Prostate gland (tissue), 2 donors: ENCODE measurements around the gene AIPL1. TPM values are rescaled to one million over a fixed set of nuclear protein-coding genes. Genes with fewer than 3 reads are reported as not detected.

Experiments used
- DNase-seq: peaks from one replicate; pipeline ENCODE4 v3.0.0-alpha.2; 2019; ENCODE audit warnings: low spot score
- H3K27ac ChIP-seq, 2 donors: fragments of 200-600 bp; sonication (generic); 2 replicates each; pipeline ENCODE4 v1.5.1; 2017 to 2019
- H3K27me3 ChIP-seq: fragments of 200-600 bp; sonication (generic); replicated peaks from 2 replicates; pipeline ENCODE4 v1.5.1; 2019; ENCODE audit not compliant: insufficient read depth
- H3K36me3 ChIP-seq, 2 donors: fragments of 200-600 bp; sonication (generic); 1 replicate in 1 of 2; 2 replicates in 1 of 2; pipeline versions ENCODE4 v1.5.1 to v1.8.1; 2017 to 2019
- H3K4me1 ChIP-seq: fragments of 200-600 bp; sonication (generic); replicated peaks from 2 replicates; pipeline ENCODE4 v1.5.1; 2019
- H3K4me3 ChIP-seq, 2 donors: fragments of 200-600 bp; sonication (generic); 2 replicates each; pipeline ENCODE4 v1.5.1; 2017 to 2019
- H3K9me3 ChIP-seq: fragments of 200-600 bp; sonication (generic); 2 replicates; pipeline ENCODE4 v1.5.1; 2017
- CTCF ChIP-seq, 4 experiments: fragments of 200-600 bp in 2 of 4; fragments of 450-650 bp in 2 of 4; sonication (generic) in 2 of 4; IDR thresholded peaks; 1 replicate in 3 of 4; 2 replicates in 1 of 4; pipeline ENCODE4 v1.5.1; 2016 to 2019; ENCODE audit warnings: antibody characterized with exemption in 4 of 4, mild to moderate bottlenecking in 2 of 4, moderate library complexity in 2 of 4
- POLR2A ChIP-seq: fragments of 450-650 bp; IDR thresholded peaks from one replicate; pipeline ENCODE4 v1.6.1; 2016; ENCODE audit warnings: antibody characterized with exemption, mild to moderate bottlenecking
- POLR2AphosphoS5 ChIP-seq: sonication (generic); formaldehyde crosslinking; IDR thresholded peaks from one replicate; pipeline ENCODE4 v1.6.1; 2017; ENCODE audit warnings: antibody characterized with exemption
- WGBS: methylation state at CpG from one replicate; pipeline ENCODE4 v1.1.5; 2018; 5-methylcytosine and 5-hydroxymethylcytosine counted together
- intact Hi-C: fragments of 100-400 bp; cut with DNase I; formaldehyde crosslinking; loops from one replicate; pipeline ENCODE4 v1.14.2; 2022
- total RNA-seq, 2 donors: library from RNA; depleted of rRNA; stranded (reverse); fragments of >200 nt; gene quantifications; one replicate each; pipeline ENCODE4 v1.1.0, GENCODE V29; 2016

Gene AIPL1
- total RNA-seq, 2 donors from 2014 or later = not detected

DNA sequence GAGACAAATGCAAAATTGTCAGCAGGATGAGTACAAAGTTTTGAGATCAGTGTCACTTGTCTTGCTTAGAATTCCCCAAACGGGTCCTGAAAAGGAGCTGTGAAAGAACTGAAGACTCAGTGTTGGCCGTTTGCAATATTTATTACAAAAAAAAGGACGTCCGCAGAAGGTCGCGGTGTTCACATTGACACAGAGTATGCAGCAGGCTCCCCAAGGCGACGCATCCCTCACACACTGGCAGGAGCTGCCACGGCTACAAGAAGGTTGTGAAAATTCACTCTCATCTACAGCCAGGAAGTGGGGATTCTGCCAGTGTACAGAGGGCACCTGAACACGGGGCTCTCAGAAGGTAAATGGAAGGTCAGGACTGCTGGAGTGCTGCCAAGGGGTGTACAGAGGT is 26.2 kb downstream of the AIPL1 start:
- 46% methylated on average over 10 of the region's 10 CpGs for WGBS
- no peaks in the 10 kb centered on the region for H3K27me3 ChIP-seq
- no peak for DNase-seq
- no peaks in the 10 kb centered on the region for H3K4me1 ChIP-seq
- no peaks in the 10 kb centered on the region for H3K9me3 ChIP-seq
- intact Hi-C loops = no loop called here
- H3K36me3 ChIP-seq = no peaks in the 10 kb centered on the region
- H3K27ac ChIP-seq = no peak overlapping the region
- no peak overlapping the region for H3K4me3 ChIP-seq
- TF ChIP-seq POLR2AphosphoS5 = no peak
- TF ChIP-seq CTCF (IDR thresholded peaks at IDR 0.05) = no peak
- no peak for TF ChIP-seq POLR2A

- no peak overlapping the region for H3K27ac ChIP-seq
- H3K4me1 ChIP-seq = no peaks in the 10 kb centered on the region
- H3K4me3 ChIP-seq = no peak overlapping the region
- 80% methylated on average over 6 of the region's 6 CpGs for WGBS
- intact Hi-C loops = no loop called here
- H3K9me3 ChIP-seq = no peaks in the 10 kb centered on the region
- H3K36me3 ChIP-seq = no peaks in the 10 kb centered on the region
- TF ChIP-seq POLR2A (no peak), CTCF (IDR thresholded peaks at IDR 0.05) (no peak), POLR2AphosphoS5 (no peak)
- DNase-seq = no peak
- H3K27me3 ChIP-seq = no peaks in the 10 kb centered on the region
These were observed 26.6 kb downstream of the AIPL1 start for GRCh38 chr17:6408276-6408675.

GRCh38 chr17:6402258-6402657 is 32.7 kb downstream of the AIPL1 start:
- Histone ChIP-seq H3K9me3 (no peaks in the 10 kb centered on the region), H3K36me3 (no peaks in the 10 kb centered on the region), H3K27ac (no peak overlapping the region), H3K4me1 (no peaks in the 10 kb centered on the region), H3K27me3 (no peaks in the 10 kb centered on the region), H3K4me3 (no peak overlapping the region)
- WGBS = 44% methylated on average over 6 of the region's 6 CpGs
- TF ChIP-seq POLR2AphosphoS5 (no peak), CTCF (IDR thresholded peaks at IDR 0.05) (no peak), POLR2A (no peak)
- intact Hi-C loops = no loop called here
- no peak for DNase-seq

DNA sequence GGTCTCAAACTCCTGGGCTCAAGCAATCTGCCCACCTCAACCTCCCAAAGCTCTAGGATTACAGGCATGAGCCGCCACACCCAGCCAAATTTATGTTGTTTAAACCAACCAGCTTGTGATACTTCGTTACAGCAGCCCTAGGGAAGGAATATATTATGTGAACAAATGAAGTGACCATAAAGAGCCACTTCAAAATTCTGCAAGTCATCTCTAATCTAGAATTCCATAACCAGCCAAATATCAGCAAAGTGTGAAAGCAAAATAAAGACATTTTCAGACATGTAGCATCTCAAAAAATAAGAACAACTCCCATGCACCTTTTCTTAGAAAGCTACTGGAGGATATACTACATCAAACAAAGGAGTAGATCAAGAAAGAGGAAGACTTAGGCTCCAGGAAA is 36.0 kb downstream of the AIPL1 start:
- WGBS = 90% methylated on average over 2 of the region's 2 CpGs
- intact Hi-C loops = no loop called here
- H3K4me1 ChIP-seq = no peaks in the 10 kb centered on the region
- no peak overlapping the region for H3K27ac ChIP-seq
- no peaks in the 10 kb centered on the region for H3K9me3 ChIP-seq
- no peak for TF ChIP-seq POLR2AphosphoS5
- no peak for TF ChIP-seq CTCF (IDR thresholded peaks at IDR 0.05)
- no peak for TF ChIP-seq POLR2A
- no peaks in the 10 kb centered on the region for H3K36me3 ChIP-seq
- H3K27me3 ChIP-seq = no peaks in the 10 kb centered on the region
- no peak for DNase-seq
- H3K4me3 ChIP-seq = no peak overlapping the region

DNA sequence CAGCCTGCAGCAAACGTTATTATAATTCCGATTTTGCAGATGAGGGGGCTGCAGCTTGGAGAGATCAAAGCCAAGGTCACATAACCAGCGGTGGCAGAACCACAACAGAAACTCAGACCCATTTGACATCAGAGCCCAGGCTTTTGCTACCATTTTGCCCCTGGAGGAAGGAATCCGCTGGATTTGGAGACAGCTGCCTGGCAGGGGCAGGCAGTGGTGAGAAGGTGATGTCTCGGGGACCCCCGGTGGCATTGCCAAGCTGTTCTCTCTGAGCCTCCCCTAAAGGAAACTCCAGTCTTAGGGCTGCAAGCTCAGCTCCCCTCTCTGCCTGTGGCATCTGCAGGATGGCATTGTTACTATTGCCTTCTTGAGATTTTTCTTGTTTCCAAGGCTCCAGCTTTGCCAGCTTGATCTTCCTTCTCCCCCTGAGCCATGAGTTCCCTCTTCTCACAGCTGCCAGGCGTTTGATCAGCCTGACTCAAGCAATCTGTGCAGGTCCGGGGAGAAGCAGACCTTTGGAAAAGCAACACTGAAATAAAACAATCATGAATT is 40.8 kb downstream of the AIPL1 start:
- H3K4me1 ChIP-seq = peaks cover 7% of the 10 kb centered on the region
- no peak overlapping the region for H3K27ac ChIP-seq
- 17% methylated on average over 8 of the region's 8 CpGs for WGBS
- no peaks in the 10 kb centered on the region for H3K36me3 ChIP-seq
- TF ChIP-seq POLR2A (no peak), CTCF (IDR thresholded peaks at IDR 0.05) (no peak), POLR2AphosphoS5 (no peak)
- no peak for DNase-seq
- H3K27me3 ChIP-seq = no peaks in the 10 kb centered on the region
- no peaks in the 10 kb centered on the region for H3K9me3 ChIP-seq
- intact Hi-C loops = no loop called here
- no peak overlapping the region for H3K4me3 ChIP-seq
